Measurements from ENCODE around the gene BLVRB.

The BLVRB gene

DNA sequence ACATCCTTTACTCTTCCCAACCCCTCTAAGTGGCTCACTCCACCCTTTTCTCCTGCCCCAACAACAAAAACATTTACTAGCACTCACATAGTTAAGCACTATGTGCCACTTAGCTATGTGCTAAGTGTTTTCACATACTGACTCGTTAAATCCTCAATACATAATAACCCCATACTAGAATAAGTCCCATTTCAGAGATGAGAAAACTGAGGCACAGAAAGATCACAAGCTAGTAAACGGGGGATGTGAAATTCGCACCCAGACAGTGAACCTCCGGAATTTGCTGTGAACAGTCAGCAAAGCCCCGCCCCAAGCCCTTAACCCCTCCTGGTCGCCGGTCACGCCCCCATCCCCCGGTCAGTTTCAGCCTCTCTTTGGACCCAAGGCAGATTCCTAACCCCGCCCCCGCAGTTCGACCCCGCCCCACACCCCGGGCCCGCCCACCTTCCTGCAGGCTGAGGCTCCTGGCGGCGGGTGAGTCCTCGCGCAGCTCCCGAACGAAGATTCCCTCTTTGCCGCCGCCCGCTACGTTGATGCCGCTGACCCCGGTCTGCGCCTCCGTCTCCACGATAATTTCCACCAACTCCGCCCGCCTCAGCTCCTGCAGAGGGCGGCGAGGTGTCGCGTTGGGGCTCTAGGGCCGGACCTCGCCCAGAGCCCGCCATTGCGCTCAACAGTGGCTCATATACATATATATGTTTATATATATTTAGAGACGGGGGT, 62.1 kb downstream of the BLVRB start:
- DNase-seq (ENCODE audit: low read depth in 2 of 2): peak; percentile 57 to 72

DNA sequence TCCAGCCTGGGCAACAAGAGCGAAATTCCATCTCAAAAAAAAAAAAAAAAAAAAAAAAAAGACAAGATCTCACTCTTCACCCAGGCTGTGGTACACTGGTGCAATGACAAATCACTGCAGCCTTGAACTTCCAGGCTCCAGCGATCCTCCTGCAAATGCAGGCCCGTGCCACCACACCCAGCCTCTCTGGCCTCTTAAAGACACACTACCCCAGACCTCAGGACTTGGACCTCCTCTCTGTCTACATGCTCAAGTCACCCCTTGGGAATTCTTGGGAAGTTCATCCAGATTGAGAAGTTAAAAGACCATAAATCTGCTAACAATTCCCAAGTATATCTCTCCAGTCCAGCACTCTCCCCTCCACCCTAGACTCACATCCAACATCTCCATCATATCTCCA, 65.0 kb downstream of the BLVRB start:
- no peak for DNase-seq (ENCODE audit: low read depth in 2 of 2)

GRCh38 chr19:40398417-40399131, 67.0 kb downstream of the BLVRB start:
- DNase-seq (ENCODE audit: low read depth in 2 of 2): peak; percentile 41 to 58
